Skeletal muscle tissue (tissue), 4 donors: ENCODE results near the gene IQCM. TPM values are rescaled to one million over a fixed set of nuclear protein-coding genes. Genes with fewer than 3 reads are reported as not detected.

ENCODE experiments used
- H3K27ac ChIP-seq: one replicate; pipeline ENCODE4 v1.7.0; 2013; ENCODE audit warnings: mild to moderate bottlenecking, low read depth, low read length, inconsistent platforms
- H3K27me3 ChIP-seq, 3 donors: one replicate each; pipeline ENCODE4 v1.7.0; 2013; ENCODE audit warnings: low read length in 3 of 3; ENCODE audit not compliant: control insufficient read depth in 3 of 3, insufficient read depth in 3 of 3
- H3K36me3 ChIP-seq, 3 donors: one replicate each; pipeline ENCODE4 v1.7.0; 2013; ENCODE audit warnings: low read length in 3 of 3; ENCODE audit not compliant: control insufficient read depth in 3 of 3, insufficient read depth in 3 of 3
- H3K4me1 ChIP-seq, 3 donors: one replicate each; pipeline ENCODE4 v1.7.0; 2013; ENCODE audit warnings: low read length in 3 of 3, mild to moderate bottlenecking in 3 of 3; ENCODE audit not compliant: control insufficient read depth in 3 of 3, insufficient read depth in 3 of 3
- H3K4me3 ChIP-seq, 3 donors: one replicate each; pipeline ENCODE4 v1.7.0; 2013; ENCODE audit warnings: low read length in 3 of 3
- H3K9ac ChIP-seq, 3 donors: one replicate each; pipeline ENCODE4 v1.7.0; 2013; ENCODE audit warnings: low read length in 3 of 3, mild to moderate bottlenecking in 3 of 3, moderate library complexity in 2 of 3, low read depth in 1 of 3
- H3K9me3 ChIP-seq, 3 donors: one replicate each; pipeline ENCODE4 v1.7.0; 2013; ENCODE audit warnings: low read length in 3 of 3; ENCODE audit not compliant: control insufficient read depth in 3 of 3
- total RNA-seq: library from RNA; depleted of rRNA; stranded (reverse); fragments of >200 nt; gene quantifications from one replicate; pipeline ENCODE4 v1.2.3, GENCODE V29; 2014
- donor health status: Osteomylitis.

Gene IQCM
- total RNA-seq, 1 donor from 2014 or later, result not detected

DNA sequence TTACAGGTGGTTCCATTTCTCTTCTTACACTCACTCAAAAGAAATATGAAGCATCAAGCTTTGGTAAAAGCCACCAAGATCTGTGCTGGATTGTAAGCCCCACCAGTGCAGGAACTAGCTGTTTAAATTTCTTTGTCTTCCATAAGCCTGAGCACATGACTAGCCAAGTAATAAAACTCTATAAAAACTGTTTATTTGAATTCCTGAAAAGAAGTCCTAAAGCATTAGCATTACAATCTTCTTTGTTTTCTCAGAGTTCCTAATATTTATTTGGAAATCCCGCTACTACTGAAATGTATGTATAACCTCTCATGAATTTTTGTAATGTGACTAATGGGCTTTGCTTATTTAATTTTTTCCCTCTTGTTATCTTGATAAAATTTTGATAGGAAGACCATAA, 65.9 kb downstream of the IQCM start:
- Histone ChIP-seq H3K27ac (no peak overlapping the region), H3K36me3 (no peaks in the 10 kb centered on the region), H3K27me3 (no peaks in the 10 kb centered on the region), H3K4me3 (no peak overlapping the region), H3K9me3 (no peaks in the 10 kb centered on the region), H3K9ac (no peak overlapping the region), H3K4me1 (no peaks in the 10 kb centered on the region)

DNA sequence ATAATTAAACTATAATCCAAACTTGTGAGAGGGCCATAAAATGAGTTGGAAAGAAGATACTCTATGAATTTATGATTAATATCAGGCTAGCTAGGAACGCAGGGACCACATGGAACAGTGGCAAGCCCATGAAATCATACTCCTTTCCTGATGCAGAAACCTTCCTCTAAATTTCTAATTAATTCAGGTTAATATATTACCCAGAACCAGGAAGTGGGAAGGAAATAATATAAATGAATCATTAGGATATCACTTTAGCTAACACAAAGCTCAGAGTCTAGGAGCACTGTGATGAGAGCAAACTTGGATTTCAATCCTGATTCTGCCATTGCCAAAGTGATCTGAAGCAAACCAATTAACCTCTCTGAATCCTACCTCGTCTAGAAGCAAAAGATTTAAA, 68.0 kb downstream of the IQCM start:
- Histone ChIP-seq H3K4me3 (no peak overlapping the region), H3K27me3 (no peaks in the 10 kb centered on the region), H3K27ac (no peak overlapping the region), H3K4me1 (no peaks in the 10 kb centered on the region), H3K9ac (no peak overlapping the region), H3K36me3 (no peaks in the 10 kb centered on the region), H3K9me3 (no peaks in the 10 kb centered on the region)

DNA sequence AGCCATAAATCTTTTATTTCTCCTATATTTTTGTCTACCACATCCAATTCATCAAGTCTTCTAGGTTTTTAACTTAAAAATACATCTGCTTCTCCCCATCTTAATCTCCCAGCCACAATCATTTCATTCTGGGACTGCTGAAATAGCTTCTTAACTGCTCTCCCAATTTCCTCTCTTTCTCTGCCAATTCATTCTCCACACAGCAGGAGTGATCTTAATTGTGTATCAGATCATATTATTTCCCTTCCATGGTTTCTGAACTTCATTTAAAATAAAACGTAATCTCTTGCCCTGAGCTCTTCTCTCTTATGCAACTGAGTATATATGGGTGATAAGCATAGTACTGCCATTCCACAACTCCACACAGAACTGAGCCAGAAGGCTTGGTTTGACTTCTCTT, 69.4 kb downstream of the IQCM start:
- no peak overlapping the region for H3K9ac ChIP-seq
- no peaks in the 10 kb centered on the region for H3K36me3 ChIP-seq
- H3K4me1 ChIP-seq, result no peaks in the 10 kb centered on the region
- H3K9me3 ChIP-seq, result no peaks in the 10 kb centered on the region
- no peak overlapping the region for H3K27ac ChIP-seq
- H3K27me3 ChIP-seq, result no peaks in the 10 kb centered on the region
- no peak overlapping the region for H3K4me3 ChIP-seq

DNA sequence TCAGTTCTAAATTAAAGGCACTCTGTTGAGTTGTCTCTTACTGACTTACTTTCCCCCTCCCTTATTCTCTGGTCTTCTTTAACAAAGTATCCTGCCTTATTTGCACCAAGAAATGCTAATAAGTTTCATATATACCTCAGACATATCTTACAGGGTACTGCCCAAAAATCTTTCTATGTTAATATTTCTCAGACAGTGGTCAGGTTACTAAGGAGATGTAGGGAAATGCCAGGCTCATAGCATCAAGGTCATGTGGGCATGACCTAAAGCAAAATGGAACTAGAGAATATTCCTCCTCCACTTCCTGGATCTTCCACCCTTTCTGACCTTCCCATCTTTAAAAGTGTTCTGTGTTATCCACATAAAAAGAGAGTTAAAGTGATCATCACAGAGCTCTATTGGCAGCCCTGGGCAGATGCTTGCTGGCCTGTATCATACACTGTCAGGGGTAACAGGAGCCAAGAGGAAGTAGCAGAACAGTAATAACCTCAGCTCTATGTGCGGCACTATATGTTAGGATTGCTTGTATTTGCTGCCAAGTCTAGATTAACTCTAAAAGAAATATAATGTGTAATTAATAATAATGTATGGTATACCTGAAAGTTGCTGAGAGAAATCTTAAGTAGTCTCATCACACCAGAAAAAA, 74.3 kb downstream of the IQCM start:
- H3K36me3 ChIP-seq, result no peaks in the 10 kb centered on the region
- H3K4me3 ChIP-seq, result no peak overlapping the region
- no peak overlapping the region for H3K9ac ChIP-seq
- H3K27ac ChIP-seq, result no peak overlapping the region
- no peaks in the 10 kb centered on the region for H3K9me3 ChIP-seq
- H3K27me3 ChIP-seq, result no peaks in the 10 kb centered on the region
- no peaks in the 10 kb centered on the region for H3K4me1 ChIP-seq

DNA sequence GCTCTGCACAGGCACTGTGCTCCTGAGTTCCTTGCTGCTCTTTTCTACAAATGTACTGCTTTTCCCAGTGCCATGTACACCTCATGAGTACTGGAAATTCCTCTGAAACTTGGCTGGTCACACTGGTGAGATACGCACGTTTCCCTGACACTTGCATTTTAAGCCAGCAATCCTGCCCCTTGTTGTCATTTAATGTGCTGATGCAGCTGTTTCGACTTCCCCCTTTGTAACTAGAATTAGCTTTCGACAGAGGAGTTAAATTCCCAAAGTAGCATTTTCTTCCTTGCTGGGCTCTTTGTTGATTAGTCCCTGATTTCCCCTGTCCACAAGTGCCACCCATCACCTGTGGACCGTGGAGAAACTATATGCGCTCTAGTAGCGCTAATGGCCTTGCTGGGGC, 77.5 kb downstream of the IQCM start:
- Histone ChIP-seq H3K4me3 (no peak overlapping the region), H3K27ac (no peak overlapping the region), H3K9me3 (no peaks in the 10 kb centered on the region), H3K4me1 (no peaks in the 10 kb centered on the region), H3K36me3 (no peaks in the 10 kb centered on the region), H3K9ac (no peak overlapping the region), H3K27me3 (no peaks in the 10 kb centered on the region)

DNA sequence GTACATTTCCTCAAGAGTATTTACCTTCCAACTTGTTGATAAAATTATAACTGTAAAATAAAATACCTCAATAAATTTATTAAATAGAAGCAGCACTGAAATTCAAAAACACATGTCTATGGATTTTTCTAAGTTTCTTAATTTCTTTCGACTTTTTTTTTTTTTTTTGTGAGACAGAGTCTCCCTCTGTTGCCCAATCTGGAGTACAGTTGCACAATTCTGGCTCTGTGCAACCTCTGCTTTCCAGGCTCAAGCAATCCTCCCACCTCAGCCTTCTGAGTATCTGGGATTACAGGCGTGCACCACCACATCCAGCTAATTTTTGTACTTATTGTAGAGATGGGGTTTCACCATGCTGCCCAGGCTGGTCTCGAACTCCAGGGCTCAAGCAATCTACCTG, 79.8 kb downstream of the IQCM start:
- no peak overlapping the region for H3K27ac ChIP-seq
- H3K9ac ChIP-seq, result no peak overlapping the region
- no peaks in the 10 kb centered on the region for H3K36me3 ChIP-seq

DNA sequence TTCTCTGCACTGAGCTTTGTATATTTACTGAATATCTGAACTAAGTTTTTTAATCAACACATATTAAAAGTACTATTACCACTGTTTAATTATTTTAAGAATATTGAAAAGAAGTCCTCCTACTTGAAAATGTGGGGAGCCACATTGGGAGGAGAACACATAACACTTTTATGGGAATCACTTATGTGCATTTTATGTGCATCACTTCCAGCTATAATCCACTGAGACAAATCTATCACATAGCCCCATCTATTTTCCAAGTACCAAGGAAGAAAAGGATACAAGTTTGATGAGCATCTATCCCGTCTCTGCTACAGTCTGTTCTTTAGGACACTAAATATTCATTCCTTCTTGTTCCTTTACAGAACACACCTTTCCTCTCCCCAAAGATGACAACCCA, 87.2 kb downstream of the IQCM start:
- Histone ChIP-seq H3K9ac (no peak overlapping the region), H3K4me1 (no peaks in the 10 kb centered on the region), H3K36me3 (no peaks in the 10 kb centered on the region), H3K27ac (no peak overlapping the region), H3K4me3 (no peak overlapping the region), H3K27me3 (no peaks in the 10 kb centered on the region), H3K9me3 (no peaks in the 10 kb centered on the region)

More for the DNA sequence above, 79.8 kb downstream of the IQCM start:
- no peaks in the 10 kb centered on the region for H3K4me1 ChIP-seq
- H3K9me3 ChIP-seq, result no peaks in the 10 kb centered on the region
- no peaks in the 10 kb centered on the region for H3K27me3 ChIP-seq
- H3K4me3 ChIP-seq, result no peak overlapping the region

DNA sequence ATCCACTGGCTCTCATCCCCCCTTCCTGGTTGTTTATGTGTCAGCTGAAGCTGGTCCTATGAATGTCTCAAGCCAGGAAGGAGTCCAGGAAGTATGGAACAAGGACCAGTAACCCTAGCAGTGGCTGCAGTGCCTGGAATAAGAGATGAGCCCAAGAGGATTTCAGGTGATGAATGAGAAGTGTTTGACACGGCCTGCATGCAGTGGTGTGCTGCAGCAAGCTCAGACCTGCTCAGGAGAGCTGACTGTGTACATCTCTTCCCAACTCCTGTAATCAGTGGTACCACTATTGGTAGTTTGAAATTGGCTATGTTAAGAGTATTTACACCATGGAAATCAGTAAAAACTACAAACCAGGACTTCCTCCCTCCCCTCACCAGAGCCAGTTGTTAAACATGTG, 88.0 kb downstream of the IQCM start:
- no peak overlapping the region for H3K27ac ChIP-seq
- no peak overlapping the region for H3K4me3 ChIP-seq
- H3K9ac ChIP-seq, result no peak overlapping the region
- H3K36me3 ChIP-seq, result no peaks in the 10 kb centered on the region
- H3K4me1 ChIP-seq, result no peaks in the 10 kb centered on the region
- H3K27me3 ChIP-seq, result no peaks in the 10 kb centered on the region
- H3K9me3 ChIP-seq, result no peaks in the 10 kb centered on the region

DNA sequence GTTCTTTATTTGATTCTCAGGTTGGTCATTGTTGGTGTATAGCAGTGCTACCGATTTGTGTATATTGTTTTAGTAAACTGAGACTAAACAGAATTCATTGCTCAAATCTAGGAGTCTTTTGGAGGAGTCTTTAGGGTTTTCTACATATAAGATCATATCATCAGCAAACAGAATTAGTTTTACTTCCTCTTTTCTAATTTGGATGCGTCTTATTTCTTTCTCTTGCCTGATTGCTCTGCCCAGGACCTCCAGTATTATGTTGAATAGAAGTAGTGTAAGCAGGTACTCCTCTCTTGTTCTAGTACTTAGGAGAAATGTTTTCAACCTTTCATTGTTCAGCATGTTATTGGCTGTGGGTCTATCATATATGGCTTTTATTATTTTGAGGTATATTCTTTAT, 92.6 kb downstream of the IQCM start:
- no peak overlapping the region for H3K27ac ChIP-seq

DNA sequence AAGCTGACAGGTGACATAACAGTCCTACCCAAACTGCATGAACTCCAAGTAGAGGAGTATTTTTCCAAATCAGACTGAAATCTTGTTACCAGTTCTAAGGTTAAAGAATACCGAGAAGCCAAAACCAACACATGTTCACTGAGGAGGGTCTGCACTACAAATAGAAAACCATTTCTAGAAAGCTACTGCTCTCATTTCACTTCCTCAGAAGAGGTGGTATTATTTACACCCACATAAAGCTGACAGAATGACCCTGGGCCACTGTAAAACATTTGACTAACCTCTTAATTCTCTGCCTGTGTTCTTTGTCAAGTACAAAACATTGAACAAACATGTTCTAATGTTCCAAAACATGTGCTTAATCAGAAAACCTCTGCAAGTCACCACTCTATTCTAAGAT, 95.8 kb downstream of the IQCM start:
- H3K4me3 ChIP-seq, result no peak overlapping the region
- H3K36me3 ChIP-seq, result no peaks in the 10 kb centered on the region
- no peaks in the 10 kb centered on the region for H3K27me3 ChIP-seq
- H3K4me1 ChIP-seq, result no peaks in the 10 kb centered on the region
- H3K9me3 ChIP-seq, result peaks cover 0 to 5% (median 0%) of the 10 kb centered on the region in 3 donors
- no peak overlapping the region for H3K9ac ChIP-seq
- H3K27ac ChIP-seq, result no peak overlapping the region

More for the DNA sequence above, 92.6 kb downstream of the IQCM start:
- Histone ChIP-seq H3K27me3 (no peaks in the 10 kb centered on the region), H3K4me3 (no peak overlapping the region), H3K36me3 (no peaks in the 10 kb centered on the region), H3K4me1 (no peaks in the 10 kb centered on the region), H3K9me3 (no peaks in the 10 kb centered on the region), H3K9ac (no peak overlapping the region)
